NCI-H1105 (cell line): Measurements from ENCODE around the gene PLPP7.
"Not testable (repeated sequence)": the region's sequence is repeated elsewhere in the genome, so short reads cannot be mapped to it uniquely, and the experiment has no call there.

Experiments used
- DNase-seq: peaks from one replicate; lab custom pipeline; 2025; lab: John Stamatoyannopoulos, UW

The PLPP7 gene

GRCh38 chr9:131266266-131267229 is 23.0 kb upstream of the PLPP7 start:
- no peak for DNase-seq

GRCh38 chr9:131270171-131271015 is 19.1 kb upstream of the PLPP7 start:
- DNase-seq, result no peak

- DNase-seq, result not testable (repeated sequence)
These were observed 18.6 kb upstream of the PLPP7 start for GRCh38 chr9:131271016-131271273.

GRCh38 chr9:131271506-131271931 is 18.0 kb upstream of the PLPP7 start:
- no peak for DNase-seq

GRCh38 chr9:131272212-131272611 is 17.3 kb upstream of the PLPP7 start:
- DNase-seq, result no peak

- no peak for DNase-seq
These were observed 16.2 kb upstream of the PLPP7 start for GRCh38 chr9:131273146-131273855.

GRCh38 chr9:131273856-131274673 is 15.5 kb upstream of the PLPP7 start:
- DNase-seq, result no peak

GRCh38 chr9:131274674-131275331 is 14.7 kb upstream of the PLPP7 start:
- DNase-seq, result no peak

GRCh38 chr9:131275332-131276093 is 14.0 kb upstream of the PLPP7 start:
- DNase-seq, result no peak

GRCh38 chr9:131276094-131276888 is 13.2 kb upstream of the PLPP7 start, which contains the start of gene FAM78A:
Gene FAM78A, minus strand, starts transcription at chr9:131276510. Its CDS starts 331 bp downstream, at chr9:131276179.
- DNase-seq, result no peak

GRCh38 chr9:131276891-131277286 is 12.6 kb upstream of the PLPP7 start:
- no peak for DNase-seq

GRCh38 chr9:131277287-131277909 is 12.1 kb upstream of the PLPP7 start:
- no peak for DNase-seq

GRCh38 chr9:131277910-131278701 is 11.4 kb upstream of the PLPP7 start:
- DNase-seq, result peak; percentile 69

GRCh38 chr9:131278702-131279111 is 10.8 kb upstream of the PLPP7 start:
- no peak for DNase-seq

GRCh38 chr9:131279196-131279862 is 10.2 kb upstream of the PLPP7 start:
- DNase-seq, result no peak

GRCh38 chr9:131279863-131280570 is 9.5 kb upstream of the PLPP7 start:
- no peak for DNase-seq

GRCh38 chr9:131280660-131281059 is 8.9 kb upstream of the PLPP7 start:
- no peak for DNase-seq
